ENCODE results near the gene PCGF1.

The PCGF1 gene

GRCh38 chr2:74507145-74507925, at the start of gene PCGF1:
TSS of gene PCGF1 (minus strand) at chr2:74507695. CDS start at chr2:74507668, 27 bp downstream.
- DNase-seq: peak; percentile 85

- DNase-seq: no peak
These were observed 49.4 kb upstream of the PCGF1 start for GRCh38 chr2:74556831-74557370.

GRCh38 chr2:74556159-74556558, 48.7 kb upstream of the PCGF1 start:
- DNase-seq: no peak

GRCh38 chr2:74555610-74556103, 48.2 kb upstream of the PCGF1 start:
- no peak for DNase-seq

GRCh38 chr2:74554820-74555531, 47.5 kb upstream of the PCGF1 start:
- no peak for DNase-seq

GRCh38 chr2:74553892-74554819, 46.7 kb upstream of the PCGF1 start, which contains the start of the genes DOK1 and LOXL3:
TSS of gene DOK1 (plus strand) at chr2:74554720. CDS start at chr2:74554755, 35 bp downstream.
TSS of gene LOXL3 (minus strand) at chr2:74553942. CDS start at chr2:74552634, 1,308 bp downstream.
- DNase-seq: no peak

GRCh38 chr2:74552914-74553811, 45.7 kb upstream of the PCGF1 start:
- no peak for DNase-seq

- no peak for DNase-seq
These were observed 44.7 kb upstream of the PCGF1 start for GRCh38 chr2:74551942-74552913.

- DNase-seq: no peak
These were observed 44.0 kb upstream of the PCGF1 start for GRCh38 chr2:74551530-74551929.

GRCh38 chr2:74550231-74550630, 42.7 kb upstream of the PCGF1 start:
- DNase-seq: no peak

- no peak for DNase-seq
These were observed 41.7 kb upstream of the PCGF1 start for GRCh38 chr2:74548900-74549826.

- DNase-seq: no peak
These were observed 40.9 kb upstream of the PCGF1 start for GRCh38 chr2:74548285-74548899.

- DNase-seq: no peak
These were observed 38.5 kb upstream of the PCGF1 start for GRCh38 chr2:74546004-74546403.

- no peak for DNase-seq
These were observed 37.1 kb upstream of the PCGF1 start for GRCh38 chr2:74544634-74545033.

GRCh38 chr2:74542978-74543377, 35.5 kb upstream of the PCGF1 start:
- no peak for DNase-seq

- DNase-seq: no peak
These were observed 32.8 kb upstream of the PCGF1 start for GRCh38 chr2:74540291-74540690.

- no peak for DNase-seq
These were observed 31.4 kb upstream of the PCGF1 start for GRCh38 chr2:74538881-74539339.

GRCh38 chr2:74537140-74537539, 29.6 kb upstream of the PCGF1 start:
- no peak for DNase-seq
